IMR-90 (cell line): ENCODE measurements around the gene FAM13B.
"Not testable (repeated sequence)": the region's sequence is repeated elsewhere in the genome, so short reads cannot be mapped to it uniquely, and the experiment has no call there.

Source experiments
- CTCF ChIP-seq: conservative IDR thresholded peaks from 2 replicates; pipeline ENCODE4 v1.5.1; 2012; ENCODE audit warnings: mild to moderate bottlenecking, low read depth, low read length, improper control_type of control experiment
- FOS ChIP-seq: fragments of 150-350 bp; IDR thresholded peaks from 2 replicates; pipeline ENCODE4 v1.6.1; 2016; ENCODE audit warnings: low read depth, low read length
- NFE2L2 ChIP-seq: fragments of 150-350 bp; IDR thresholded peaks from 2 replicates; pipeline ENCODE4 v1.6.1; 2016; ENCODE audit warnings: low read depth, mild to moderate bottlenecking, low read length
- POLR2A ChIP-seq: IDR thresholded peaks from 2 replicates; pipeline ENCODE4 v1.6.1; 2012; ENCODE audit warnings: mild to moderate bottlenecking, low read depth, low read length

DNA sequence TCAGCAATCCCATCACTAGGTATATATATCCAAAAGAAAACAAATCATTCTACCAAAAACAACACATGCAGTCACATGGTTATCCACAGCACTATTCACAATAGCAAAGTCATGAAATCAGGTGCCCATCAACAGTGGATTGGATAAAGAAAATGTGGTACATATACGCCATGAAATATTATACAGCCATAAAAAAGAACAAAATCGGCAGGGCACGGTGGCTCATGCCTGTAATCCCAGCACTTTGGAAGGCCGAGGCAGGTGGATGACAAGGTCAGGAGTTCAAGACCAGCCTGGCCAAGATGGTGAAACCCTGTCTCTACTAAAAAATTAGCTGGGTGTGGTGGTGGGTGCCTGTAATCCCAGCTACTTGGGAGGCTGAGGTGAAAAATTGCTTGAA lies 88.6 kb downstream of the FAM13B start:
- TF ChIP-seq CTCF, FOS, POLR2A, NFE2L2: not testable (repeated sequence)
